Neural cell (in vitro differentiated cells): ENCODE measurements around the gene ASCC3. TPM values are rescaled to one million over a fixed set of nuclear protein-coding genes. Genes with fewer than 3 reads are reported as not detected.

Source experiments
- H2AFZ ChIP-seq: fragments of 200-600, 300-800 bp; sonication (generic), shearing (Covaris generic); 2 replicates; pipeline ENCODE4 v1.6.0; 2014; ENCODE audit warnings: low read depth, mild to moderate bottlenecking, antibody characterized with exemption, low read length, moderate library complexity
- H3F3A ChIP-seq: fragments of 200-600 bp; shearing (Covaris generic); 2 replicates; pipeline ENCODE4 v1.6.1; 2016; ENCODE audit warnings: mild to moderate bottlenecking, moderate library complexity, mixed read lengths, antibody characterized with exemption, low read length; ENCODE audit not compliant: insufficient read depth, poor library complexity, severe bottlenecking
- H3K27ac ChIP-seq: fragments of 200-600, 300-800 bp; sonication (generic), shearing (Covaris generic); 2 replicates; pipeline ENCODE4 v1.5.1; 2014; ENCODE audit warnings: mild to moderate bottlenecking, low read length, moderate library complexity
- H3K27me3 ChIP-seq: fragments of 300-800, 200-600 bp; sonication (generic), shearing (Covaris generic); 2 replicates; pipeline ENCODE4 v1.6.0; 2014; ENCODE audit warnings: mild to moderate bottlenecking, low read depth, low read length, moderate library complexity; ENCODE audit not compliant: insufficient read depth
- H3K36me3 ChIP-seq: fragments of 300-800, 200-600 bp; sonication (generic), shearing (Covaris generic); 2 replicates; pipeline ENCODE4 v1.5.1; 2014; ENCODE audit warnings: mild to moderate bottlenecking, antibody characterized with exemption, low read length, moderate library complexity; ENCODE audit not compliant: insufficient read depth
- H3K4me2 ChIP-seq: fragments of 300-800, 200-600 bp; sonication (generic), shearing (Covaris generic); 2 replicates; pipeline ENCODE4 v1.6.0; 2014; ENCODE audit warnings: mild to moderate bottlenecking, low read length
- H3K4me3 ChIP-seq: fragments of 300-800, 200-600 bp; sonication (generic), shearing (Covaris generic); 2 replicates; pipeline ENCODE4 v1.5.1; 2014; ENCODE audit warnings: mild to moderate bottlenecking, low read length, moderate library complexity
- H3K79me2 ChIP-seq: fragments of 200-600 bp; shearing (Covaris generic); replicated peaks from 2 replicates; pipeline ENCODE4 v1.6.0; 2014; ENCODE audit warnings: mild to moderate bottlenecking, low read length, moderate library complexity; ENCODE audit not compliant: insufficient read depth
- H3K9ac ChIP-seq: fragments of 300-800, 200-600 bp; sonication (generic), shearing (Covaris generic); 2 replicates; pipeline ENCODE4 v1.6.1; 2016; ENCODE audit warnings: mild to moderate bottlenecking, low read length, mixed read lengths
- H3K9me2 ChIP-seq: fragments of 200-600 bp; shearing (Covaris generic); 2 replicates; pipeline ENCODE4 v1.6.1; 2016; ENCODE audit warnings: mild to moderate bottlenecking, low read length, mixed read lengths; ENCODE audit not compliant: insufficient read depth
- H3K9me3 ChIP-seq: fragments of 200-600, 300-800 bp; sonication (generic), shearing (Covaris generic); 2 replicates; pipeline ENCODE4 v1.6.1; 2016; ENCODE audit warnings: mild to moderate bottlenecking, mixed run types, low read length, moderate library complexity, mixed read lengths
- H4K20me1 ChIP-seq: fragments of 200-600 bp; shearing (Covaris generic); 2 replicates; pipeline ENCODE4 v1.6.1; 2016; ENCODE audit warnings: mild to moderate bottlenecking, mixed run types; ENCODE audit not compliant: insufficient read depth
- CTCF ChIP-seq: fragments of 450-650 bp; IDR thresholded peaks from 2 replicates; pipeline ENCODE4 v1.5.1; 2014; ENCODE audit warnings: antibody characterized with exemption, mild to moderate bottlenecking, moderate library complexity; ENCODE audit not compliant: poor library complexity, severe bottlenecking
- EP300 ChIP-seq: fragments of 450-650 bp; conservative IDR thresholded peaks from 2 replicates; pipeline ENCODE4 v1.6.1; 2014; ENCODE audit warnings: antibody characterized with exemption, mild to moderate bottlenecking, moderate library complexity; ENCODE audit not compliant: poor library complexity, severe bottlenecking
- EZH2 ChIP-seq: fragments of 200-600, 300-800 bp; shearing (Covaris generic), sonication (generic); IDR thresholded peaks from 2 replicates; pipeline ENCODE4 v1.6.1; 2014; ENCODE audit warnings: antibody characterized with exemption, low read length, borderline replicate concordance, mild to moderate bottlenecking; ENCODE audit not compliant: insufficient read depth, poor library complexity, severe bottlenecking
- MXI1 ChIP-seq: fragments of 450-650 bp; conservative IDR thresholded peaks from 2 replicates; pipeline ENCODE4 v1.6.1; 2014; ENCODE audit warnings: antibody characterized with exemption, mild to moderate bottlenecking; ENCODE audit not compliant: poor library complexity, severe bottlenecking
- POLR2AphosphoS5 ChIP-seq: IDR thresholded peaks from 2 replicates; pipeline ENCODE4 v1.6.1; 2012
- REST ChIP-seq: IDR thresholded peaks from 2 replicates; pipeline ENCODE4 v1.6.1; 2012; ENCODE audit warnings: borderline replicate concordance
- SMC3 ChIP-seq: fragments of 450-650 bp; conservative IDR thresholded peaks from 2 replicates; pipeline ENCODE4 v1.6.1; 2014; ENCODE audit warnings: antibody characterized with exemption, mild to moderate bottlenecking, moderate library complexity; ENCODE audit not compliant: poor library complexity
- TAF1 ChIP-seq: IDR thresholded peaks from 2 replicates; pipeline ENCODE4 v1.6.1; 2012; ENCODE audit warnings: low read depth
- polyA plus RNA-seq: library from polyadenylated mRNA; depleted of rRNA; stranded (reverse); fragments of >200 nt; gene quantifications from 2 replicates; pipeline ENCODE4 v1.2.3, GENCODE V29; 2014

The ASCC3 gene
- polyA plus RNA-seq, 1 donor from 2014 or later, result 14.9 TPM

GRCh38 chr6:100913400-100914276, 32.5 kb upstream of the ASCC3 start:
- Histone ChIP-seq H2AFZ (no peak overlapping the region), H3K9me2 (no peaks in the 10 kb centered on the region), H3K27me3 (no peaks in the 10 kb centered on the region), H3K36me3 (no peaks in the 10 kb centered on the region), H3K4me3 (no peak overlapping the region), H3K4me2 (no peak overlapping the region), H3F3A (no peaks in the 10 kb centered on the region), H3K27ac (no peak overlapping the region), H3K9me3 (no peaks in the 10 kb centered on the region), H3K9ac (no peak overlapping the region), H3K79me2 (no peaks in the 10 kb centered on the region), H4K20me1 (no peaks in the 10 kb centered on the region)
- no peak for TF ChIP-seq EZH2
- TF ChIP-seq CTCF, result no peak
- no peak for TF ChIP-seq POLR2AphosphoS5
- no peak for TF ChIP-seq MXI1

GRCh38 chr6:100906325-100906724, 25.2 kb upstream of the ASCC3 start:
- H3F3A ChIP-seq, result no peaks in the 10 kb centered on the region
- no peaks in the 10 kb centered on the region for H3K36me3 ChIP-seq
- no peaks in the 10 kb centered on the region for H3K9me3 ChIP-seq
- no peaks in the 10 kb centered on the region for H3K79me2 ChIP-seq
- H3K4me2 ChIP-seq, result no peak overlapping the region
- no peak overlapping the region for H2AFZ ChIP-seq
- H4K20me1 ChIP-seq, result no peaks in the 10 kb centered on the region
- no peak overlapping the region for H3K27ac ChIP-seq
- H3K9me2 ChIP-seq, result no peaks in the 10 kb centered on the region
- H3K27me3 ChIP-seq, result no peaks in the 10 kb centered on the region
- no peak for TF ChIP-seq POLR2AphosphoS5
- TF ChIP-seq EP300, result no peak
- no peak for TF ChIP-seq EZH2
- no peak for TF ChIP-seq SMC3
- TF ChIP-seq MXI1, result no peak
- no peak for TF ChIP-seq TAF1
- TF ChIP-seq REST, result no peak
- TF ChIP-seq CTCF, result no peak
- H3K9ac ChIP-seq, result no peak overlapping the region
- no peak overlapping the region for H3K4me3 ChIP-seq
